ENCODE data around the gene OSM.

The OSM gene

DNA sequence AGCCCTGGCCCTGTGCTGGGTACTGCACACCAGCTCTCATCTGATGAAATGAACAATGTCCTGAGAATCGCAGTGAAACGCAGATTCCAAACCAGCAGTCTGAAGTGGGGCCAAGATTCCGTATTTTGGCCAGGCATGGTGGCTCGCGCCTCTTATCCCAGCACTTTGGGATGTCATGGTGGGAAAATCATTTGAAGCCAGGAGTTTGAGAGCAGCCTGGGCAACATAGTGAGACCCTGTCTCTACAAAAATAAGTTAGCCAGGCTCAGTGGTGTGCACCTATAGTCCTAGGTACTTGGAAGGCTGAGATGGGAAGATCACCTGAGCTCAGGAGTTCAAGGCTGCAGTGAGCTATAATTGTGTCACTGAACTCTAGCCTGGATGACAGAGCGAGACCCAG lies 33.1 kb downstream of the OSM start:
- TF ChIP-seq CTCF (conservative IDR thresholded peaks at IDR 0.05), result no peak
- no peak overlapping the region for H3K27ac ChIP-seq

DNA sequence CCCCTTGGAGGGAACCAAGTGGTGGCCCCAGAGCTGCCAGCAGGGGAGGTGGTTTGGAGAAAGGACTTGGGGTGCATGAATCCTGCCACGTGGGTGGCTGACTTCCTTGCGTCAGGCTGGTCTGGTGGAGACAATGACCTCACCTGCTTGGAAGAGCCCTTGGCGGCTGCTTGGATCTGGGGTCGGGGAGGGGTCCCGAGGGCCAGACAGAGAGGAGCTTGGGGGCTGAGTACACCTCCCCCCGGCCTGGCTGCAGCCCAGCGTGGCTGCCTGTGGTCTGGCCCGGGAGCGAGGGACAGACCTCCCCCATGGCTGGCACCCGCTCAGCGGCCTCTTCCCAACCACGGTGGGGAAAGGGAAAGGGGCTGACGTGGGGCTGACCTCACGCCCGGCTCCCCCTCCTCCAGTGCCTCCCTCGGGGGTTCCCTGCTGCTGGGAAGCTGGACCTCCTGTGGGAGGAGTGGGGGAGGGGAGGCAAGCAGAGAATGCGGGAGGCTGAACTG lies 33.9 kb downstream of the OSM start:
- TF ChIP-seq CTCF (conservative IDR thresholded peaks at IDR 0.05), result no peak
- H3K27ac ChIP-seq, result no peak overlapping the region

GRCh38 chr22:30230787-30231461 lies 35.7 kb downstream of the OSM start:
- no peak overlapping the region for H3K27ac ChIP-seq
- TF ChIP-seq CTCF (conservative IDR thresholded peaks at IDR 0.05), result no peak

GRCh38 chr22:30230330-30230729 lies 36.3 kb downstream of the OSM start:
- H3K27ac ChIP-seq, result no peak overlapping the region
- TF ChIP-seq CTCF (conservative IDR thresholded peaks at IDR 0.05), result no peak

DNA sequence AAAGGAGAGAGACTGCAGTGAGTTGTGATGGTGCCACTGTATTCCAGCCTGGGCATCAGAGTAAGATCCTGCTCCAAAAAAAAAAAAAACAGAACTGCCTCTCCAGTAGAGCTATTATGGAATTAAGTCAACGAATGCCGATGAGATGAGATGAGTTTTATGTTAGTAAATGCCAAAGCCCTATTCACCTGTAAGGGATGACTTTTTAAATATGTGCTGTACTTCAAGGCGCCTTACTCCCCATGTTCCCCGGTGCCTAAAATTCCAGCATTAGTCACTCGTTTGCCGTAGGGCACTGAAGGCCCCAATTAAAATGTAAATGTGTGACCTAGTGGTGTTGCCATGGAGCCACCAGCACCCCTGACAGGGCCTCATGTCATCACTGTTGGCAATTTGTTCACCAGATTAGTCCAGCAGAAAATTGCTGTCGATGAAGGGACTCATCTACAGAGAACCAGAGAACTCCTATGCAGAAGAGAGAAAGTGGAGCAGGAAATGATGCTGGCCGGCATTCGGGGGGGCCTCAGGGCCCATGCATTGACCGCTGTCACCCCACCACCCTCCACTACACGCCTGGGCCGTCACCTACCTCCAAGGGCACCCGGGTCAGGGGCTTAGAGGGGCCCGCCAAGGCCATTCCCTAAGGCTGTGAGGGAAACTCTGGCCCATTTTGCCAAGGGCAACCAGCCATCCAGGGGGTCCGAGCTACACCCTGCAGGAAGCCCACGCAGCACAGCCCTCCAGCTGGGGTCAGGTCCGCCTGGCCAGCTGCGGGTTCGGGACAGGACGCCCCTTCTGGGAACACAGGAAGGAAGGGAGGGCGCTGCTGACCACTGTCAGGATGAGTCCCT lies 37.9 kb downstream of the OSM start:
- TF ChIP-seq CTCF (conservative IDR thresholded peaks at IDR 0.05), result no peak
- no peak overlapping the region for H3K27ac ChIP-seq

DNA sequence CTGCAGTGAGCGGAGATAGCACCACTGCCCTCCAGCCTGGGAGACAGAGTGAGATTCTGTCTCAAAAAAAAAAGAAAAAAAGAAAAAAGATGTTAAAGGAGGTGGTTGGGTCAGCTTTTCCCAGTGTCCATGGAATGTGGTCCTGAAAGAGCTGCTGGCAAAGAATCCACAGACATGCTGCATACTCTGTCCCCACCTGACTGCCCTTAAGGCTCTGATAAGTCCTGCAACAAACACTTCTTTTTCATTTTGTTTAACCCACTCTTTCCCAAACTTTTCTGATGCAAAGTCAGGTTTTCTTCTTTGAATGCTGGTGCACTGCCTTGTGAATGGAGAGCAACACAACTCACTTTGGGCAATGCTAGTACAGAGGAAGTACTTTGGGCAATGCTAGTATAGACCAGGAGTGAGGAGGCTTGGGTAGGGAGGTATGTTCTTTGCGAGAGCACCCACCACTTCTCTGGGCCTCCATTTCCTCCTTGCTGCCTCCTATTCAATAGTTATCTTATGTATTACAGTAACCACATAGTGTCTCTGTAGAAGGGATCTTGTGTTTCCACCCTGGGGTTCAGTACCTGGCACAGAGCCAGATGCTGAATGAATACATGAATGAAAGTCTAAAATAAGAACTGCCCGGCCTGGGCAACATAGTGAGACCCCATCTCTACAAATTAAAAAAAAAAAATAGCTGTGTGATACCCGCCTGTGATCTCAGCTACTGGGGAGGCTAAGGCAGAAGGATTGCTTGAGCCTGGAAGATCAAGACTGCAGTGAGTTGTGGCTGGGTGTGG lies 39.0 kb downstream of the OSM start:
- no peak for TF ChIP-seq CTCF (conservative IDR thresholded peaks at IDR 0.05)
- H3K27ac ChIP-seq, result no peak overlapping the region

Measured in VCaP (cell line).